Skeletal muscle satellite cell (primary cell): ENCODE measurements around the gene GORASP1.
"Not testable (repeated sequence)": the region's sequence is repeated elsewhere in the genome, so short reads cannot be mapped to it uniquely, and the experiment has no call there.

ENCODE experiments used
- H3K27me3 ChIP-seq: 2 replicates; pipeline ENCODE4 v1.7.0; 2013; ENCODE audit warnings: low read length; ENCODE audit not compliant: control insufficient read depth, insufficient read depth
- H3K36me3 ChIP-seq: 2 replicates; pipeline ENCODE4 v1.7.0; 2013; ENCODE audit warnings: mild to moderate bottlenecking, control low read depth, low read length; ENCODE audit not compliant: insufficient read depth
- H3K4me1 ChIP-seq: 2 replicates; pipeline ENCODE4 v1.7.0; 2013; ENCODE audit warnings: low read length; ENCODE audit not compliant: control insufficient read depth, insufficient read depth
- H3K4me2 ChIP-seq: 2 replicates; pipeline ENCODE4 v1.7.0; 2013; ENCODE audit warnings: mild to moderate bottlenecking, low read length
- H3K4me3 ChIP-seq: 2 replicates; pipeline ENCODE4 v1.7.0; 2013; ENCODE audit warnings: low read length
- H3K9ac ChIP-seq: 2 replicates; pipeline ENCODE4 v1.7.0; 2013; ENCODE audit warnings: mild to moderate bottlenecking, low read depth, low read length, moderate library complexity
- H3K9me3 ChIP-seq: replicated peaks from 2 replicates; pipeline ENCODE4 v1.7.0; 2013; ENCODE audit warnings: mild to moderate bottlenecking, control low read depth, low read length

GORASP1 gene

DNA sequence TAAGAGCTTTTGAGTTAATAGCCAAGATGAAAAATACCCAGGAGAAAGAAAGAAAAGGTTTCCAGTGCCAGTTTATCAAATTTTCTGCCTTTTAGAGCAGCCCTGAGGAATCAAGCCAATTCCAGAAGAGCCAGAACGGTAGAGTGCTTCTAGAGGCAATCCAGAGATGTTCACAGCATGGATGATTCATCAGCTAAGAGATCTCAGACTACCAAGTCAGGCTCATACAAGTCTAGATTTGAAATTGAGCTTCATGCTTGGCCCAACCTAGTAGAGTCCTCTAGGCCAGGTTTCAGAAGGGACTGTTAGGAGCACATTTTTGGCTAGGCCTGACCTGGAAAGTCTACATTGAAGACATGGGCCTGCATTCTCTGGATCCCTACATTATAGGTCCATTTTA, 40.1 kb downstream of the GORASP1 start:
- H3K4me1 ChIP-seq = peaks cover 6% of the 10 kb centered on the region
- H3K9me3 ChIP-seq = no peaks in the 10 kb centered on the region
- no peak overlapping the region for H3K4me3 ChIP-seq
- H3K9ac ChIP-seq = no peak overlapping the region
- peaks cover 11% of the 10 kb centered on the region for H3K36me3 ChIP-seq
- H3K4me2 ChIP-seq = no peak overlapping the region
- H3K27me3 ChIP-seq = no peaks in the 10 kb centered on the region

DNA sequence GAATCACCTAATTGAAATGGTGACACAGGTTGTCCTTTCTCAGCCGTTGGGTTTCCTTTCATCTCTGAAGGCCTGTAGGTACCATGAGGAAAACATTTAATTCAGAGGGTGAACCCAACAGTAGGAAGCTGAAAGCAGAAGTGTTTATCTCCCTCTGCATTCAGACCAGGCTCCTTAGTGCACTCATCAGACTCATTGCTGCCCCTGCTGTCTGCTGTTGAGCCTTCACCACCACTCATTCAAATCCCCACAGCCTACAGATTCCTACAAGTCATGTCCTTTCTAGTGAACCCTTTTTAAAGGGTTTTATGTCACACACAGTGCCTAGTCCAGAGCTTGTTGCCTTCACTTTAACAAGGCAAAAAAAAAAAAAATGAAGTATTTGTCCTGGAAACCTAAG, 42.2 kb downstream of the GORASP1 start:
- no peaks in the 10 kb centered on the region for H3K27me3 ChIP-seq
- no peak overlapping the region for H3K4me3 ChIP-seq
- H3K9me3 ChIP-seq = no peaks in the 10 kb centered on the region
- H3K9ac ChIP-seq = no peak overlapping the region
- peaks cover 6% of the 10 kb centered on the region for H3K36me3 ChIP-seq
- H3K4me2 ChIP-seq = peak overlapping the region; percentile 28
- peaks cover 6% of the 10 kb centered on the region for H3K4me1 ChIP-seq

DNA sequence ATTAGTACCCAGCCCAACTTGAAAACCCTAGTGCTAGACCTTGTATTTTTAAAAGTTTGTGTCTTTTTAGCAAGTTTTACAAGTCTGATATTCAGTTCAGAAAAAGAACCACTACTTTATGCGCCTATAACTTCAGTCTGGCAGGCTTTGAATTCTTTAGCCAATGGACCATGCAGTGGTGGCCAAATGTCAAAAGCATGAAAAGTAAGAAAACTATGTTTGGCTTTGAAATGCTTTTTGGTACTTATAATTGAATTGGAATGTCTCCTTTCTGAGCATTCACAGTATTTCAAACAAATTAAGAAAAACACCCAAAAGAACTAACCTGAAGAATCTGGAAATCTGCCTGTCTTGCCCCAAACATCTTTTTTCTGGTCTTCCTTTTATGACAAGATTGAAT, 42.8 kb downstream of the GORASP1 start:
- no peak overlapping the region for H3K4me3 ChIP-seq
- no peaks in the 10 kb centered on the region for H3K27me3 ChIP-seq
- H3K9me3 ChIP-seq = no peaks in the 10 kb centered on the region
- H3K4me2 ChIP-seq = peak overlapping the region; percentile 28
- peaks cover 6% of the 10 kb centered on the region for H3K4me1 ChIP-seq
- peaks cover 3% of the 10 kb centered on the region for H3K36me3 ChIP-seq
- no peak overlapping the region for H3K9ac ChIP-seq

DNA sequence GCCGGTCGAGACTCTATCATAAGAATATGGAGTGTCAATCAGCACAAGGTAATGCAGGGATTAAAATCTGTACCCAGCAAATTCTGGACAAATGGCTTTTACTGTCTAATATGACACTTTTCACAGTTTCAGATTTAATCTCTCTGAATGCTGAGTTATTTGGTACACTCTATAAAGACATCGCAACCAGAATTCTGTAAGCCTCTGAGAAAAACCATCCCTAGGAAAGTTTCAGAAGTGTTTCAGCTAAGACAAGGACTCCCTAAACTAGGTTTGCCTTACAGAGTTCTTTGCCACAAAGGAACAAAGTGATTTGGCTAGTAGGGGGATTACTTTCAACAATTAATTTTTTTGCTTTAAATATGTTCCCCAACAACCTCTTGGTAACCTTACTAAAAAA, 44.3 kb downstream of the GORASP1 start:
- Histone ChIP-seq H3K4me3 (no peak overlapping the region), H3K9ac (no peak overlapping the region), H3K27me3 (no peaks in the 10 kb centered on the region), H3K9me3 (no peaks in the 10 kb centered on the region), H3K36me3 (no peaks in the 10 kb centered on the region), H3K4me2 (no peak overlapping the region), H3K4me1 (peaks cover 6% of the 10 kb centered on the region)

DNA sequence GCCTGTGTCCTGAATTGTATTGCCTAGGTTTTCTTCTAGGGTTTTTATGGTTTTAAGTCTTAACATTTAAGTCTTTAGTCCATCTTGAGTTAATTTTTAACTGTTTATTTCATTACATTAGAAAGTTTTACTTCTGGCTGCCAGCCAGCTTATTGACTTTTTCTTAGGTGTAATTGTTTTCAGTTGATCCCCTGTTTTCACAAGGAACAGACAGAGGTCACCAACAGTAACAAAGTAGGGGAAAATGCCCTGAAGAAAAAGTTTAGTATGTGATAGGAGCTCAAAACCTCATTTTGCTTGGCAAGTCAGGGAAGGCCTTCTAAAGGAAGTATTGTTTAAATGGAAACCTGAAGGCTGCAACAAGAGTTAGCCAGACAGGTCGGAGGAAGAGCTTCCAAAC, 45.2 kb downstream of the GORASP1 start:
- Histone ChIP-seq H3K27me3 (no peaks in the 10 kb centered on the region), H3K4me2 (no peak overlapping the region), H3K4me3 (no peak overlapping the region)

DNA sequence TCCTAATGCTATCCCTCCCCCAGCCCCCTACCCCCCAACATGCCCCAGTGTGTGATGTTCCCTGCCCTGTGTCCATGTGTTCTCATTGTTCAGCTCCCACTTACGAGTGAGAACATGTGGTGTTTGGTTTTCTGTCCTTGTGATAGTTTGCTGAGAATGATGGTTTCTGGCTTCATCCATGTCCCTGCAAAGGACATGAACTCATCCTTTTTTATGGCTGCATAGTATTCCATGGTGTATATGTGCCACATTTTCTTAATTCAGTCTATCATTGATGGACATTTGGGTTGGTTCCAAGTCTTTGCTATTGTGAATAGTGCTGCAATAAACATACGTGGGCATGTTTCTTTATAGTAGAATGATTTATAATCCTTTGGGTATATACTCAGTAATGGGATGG, 46.2 kb downstream of the GORASP1 start:
- not testable (repeated sequence) for H3K36me3 ChIP-seq, H3K4me3 ChIP-seq, H3K9me3 ChIP-seq, H3K27me3 ChIP-seq, H3K9ac ChIP-seq, H3K4me1 ChIP-seq, H3K4me2 ChIP-seq

More for the DNA sequence above, 45.2 kb downstream of the GORASP1 start:
- H3K9me3 ChIP-seq = no peaks in the 10 kb centered on the region
- H3K4me1 ChIP-seq = peaks cover 6% of the 10 kb centered on the region
- no peak overlapping the region for H3K9ac ChIP-seq
- no peaks in the 10 kb centered on the region for H3K36me3 ChIP-seq

DNA sequence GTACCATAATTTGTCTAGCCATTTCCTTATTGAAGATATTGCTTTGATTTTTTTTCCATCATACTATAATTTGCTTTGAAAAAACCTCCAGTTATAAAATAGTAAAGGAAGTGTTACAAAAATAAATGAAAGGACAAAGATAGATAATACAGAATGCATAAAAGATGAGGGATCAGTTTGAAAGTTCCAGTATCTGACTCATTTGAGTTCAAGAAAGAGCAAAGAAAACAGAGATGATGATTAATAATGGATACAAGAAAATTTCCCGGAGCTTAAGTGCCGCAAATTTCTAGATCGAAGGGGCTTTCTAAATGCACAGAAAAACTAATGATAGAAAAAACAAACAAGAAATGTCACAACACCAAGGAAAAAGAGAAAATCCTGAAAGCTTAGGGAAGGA, 51.3 kb downstream of the GORASP1 start:
- H3K4me1 ChIP-seq = peaks cover 16% of the 10 kb centered on the region
- H3K27me3 ChIP-seq = no peaks in the 10 kb centered on the region
- H3K9me3 ChIP-seq = no peaks in the 10 kb centered on the region

DNA sequence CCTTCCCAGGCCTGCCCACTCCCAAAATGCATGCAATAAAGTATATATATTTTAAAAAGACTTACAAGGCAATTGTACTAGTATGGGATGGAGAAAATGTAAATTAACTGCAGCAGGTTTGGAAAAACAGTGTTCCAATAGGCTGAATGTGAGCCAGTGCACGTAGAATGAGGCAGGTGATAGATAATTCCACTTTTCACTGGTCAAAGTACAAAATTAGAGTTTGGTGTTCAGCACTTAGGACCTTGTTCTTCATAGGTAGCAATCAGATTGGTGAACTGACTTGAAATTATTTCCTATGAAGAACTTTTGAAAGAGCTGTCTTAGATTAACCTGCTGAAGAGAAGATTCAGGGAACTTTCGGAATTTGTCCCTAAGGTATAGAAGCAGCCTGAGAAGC, 53.7 kb downstream of the GORASP1 start:
- peaks cover 17% of the 10 kb centered on the region for H3K4me1 ChIP-seq

More for the DNA sequence above, 51.3 kb downstream of the GORASP1 start:
- Histone ChIP-seq H3K9ac (no peak overlapping the region), H3K4me2 (peak overlapping the region; percentile 50), H3K36me3 (no peaks in the 10 kb centered on the region), H3K4me3 (no peak overlapping the region)

DNA sequence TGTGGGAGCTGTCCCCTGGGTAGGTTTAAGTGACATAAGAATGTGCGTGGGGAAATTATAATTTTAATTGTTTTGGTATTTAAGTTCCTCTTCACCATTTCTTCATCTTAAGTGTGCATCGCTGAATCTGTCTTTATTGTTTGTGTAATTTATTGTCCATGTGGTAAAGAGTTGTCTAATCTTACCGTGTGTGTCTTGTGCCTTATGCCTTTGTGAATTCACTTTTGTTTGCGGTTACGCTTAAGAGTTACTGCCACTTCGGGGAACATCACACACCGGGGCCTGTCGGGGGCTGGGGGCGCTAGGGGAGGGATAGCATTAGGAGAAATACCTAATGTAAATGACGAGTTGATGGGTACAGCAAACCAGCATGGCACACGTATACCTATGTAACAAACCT, 54.8 kb downstream of the GORASP1 start:
- no peaks in the 10 kb centered on the region for H3K36me3 ChIP-seq
- H3K27me3 ChIP-seq = peaks cover 12% of the 10 kb centered on the region
- peak overlapping the region; percentile 79 for H3K4me3 ChIP-seq
- H3K9me3 ChIP-seq = no peaks in the 10 kb centered on the region
- peak overlapping the region; percentile 82 for H3K4me2 ChIP-seq
- peak overlapping the region; percentile 89 for H3K9ac ChIP-seq
- peaks cover 17% of the 10 kb centered on the region for H3K4me1 ChIP-seq

More for the DNA sequence above, 53.7 kb downstream of the GORASP1 start:
- Histone ChIP-seq H3K9me3 (no peaks in the 10 kb centered on the region), H3K27me3 (peaks cover 8% of the 10 kb centered on the region), H3K36me3 (no peaks in the 10 kb centered on the region), H3K4me3 (no peak overlapping the region), H3K9ac (no peak overlapping the region), H3K4me2 (peak overlapping the region; percentile 82)

DNA sequence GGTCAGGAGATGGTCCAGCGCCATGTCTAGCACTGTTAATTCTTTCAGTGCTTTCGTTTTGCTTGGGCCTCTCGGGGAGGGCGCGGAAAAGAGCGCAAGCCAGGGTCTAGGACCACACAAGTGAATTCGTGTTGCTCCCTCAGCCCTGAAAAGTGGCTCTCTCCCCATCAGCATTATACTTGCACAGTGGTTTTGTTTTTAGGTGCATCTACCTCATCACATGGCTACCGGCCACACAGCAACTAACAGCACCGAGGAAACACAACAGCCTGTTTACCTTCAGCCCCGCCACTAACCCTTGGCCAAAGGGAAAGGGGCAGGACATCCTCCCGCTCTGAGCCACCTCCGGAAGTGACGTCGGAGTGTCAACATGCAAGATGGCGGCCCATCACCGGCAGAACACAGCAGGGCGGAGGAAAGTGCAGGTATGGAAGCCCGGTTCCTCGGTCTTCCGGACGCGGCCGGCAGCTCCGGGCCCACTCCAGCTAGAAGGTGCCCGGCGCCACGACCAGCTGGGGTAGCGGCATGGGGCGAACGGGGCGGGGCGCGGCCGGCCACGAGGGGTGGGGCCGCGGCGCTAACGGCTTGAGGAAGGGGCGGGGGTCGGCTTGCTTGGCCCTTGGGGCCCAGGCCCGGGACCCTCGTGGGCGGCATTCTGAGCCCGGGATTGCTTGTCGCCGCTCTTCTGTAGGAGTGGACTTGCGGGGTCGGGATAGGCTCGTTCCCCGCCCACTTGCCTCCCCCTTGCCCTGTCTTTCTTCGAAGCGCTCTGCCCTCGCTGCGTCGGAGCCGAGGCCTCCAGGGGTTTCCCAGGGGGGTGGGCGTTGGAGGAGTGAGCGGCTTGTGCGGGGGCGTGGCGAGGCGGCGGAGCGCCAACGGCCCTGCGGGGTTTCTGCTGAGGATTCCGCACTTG, 55.5 kb downstream of the GORASP1 start, which contains the start of the genes SCN11A and WDR48:
TSS of gene SCN11A (minus strand) at position 296 of the 913 bp plus-strand sequence. CDS start 101,582 bp downstream, outside the sequence.
TSS of gene WDR48 (plus strand) at position 368 of the 913 bp plus-strand sequence. CDS start at position 378, 10 bp downstream.
- Histone ChIP-seq H3K4me2 (peak within 1 kb of the TSS; percentile 82), H3K4me1 (peaks cover 17% of the 10 kb centered on the region), H3K4me3 (peak within 1 kb of the TSS; percentile 79), H3K9me3 (no peaks in the 10 kb centered on the region), H3K9ac (peak within 1 kb of the TSS; percentile 89), H3K27me3 (peaks cover 15% of the 10 kb centered on the region), H3K36me3 (no peaks in the 10 kb centered on the region)

DNA sequence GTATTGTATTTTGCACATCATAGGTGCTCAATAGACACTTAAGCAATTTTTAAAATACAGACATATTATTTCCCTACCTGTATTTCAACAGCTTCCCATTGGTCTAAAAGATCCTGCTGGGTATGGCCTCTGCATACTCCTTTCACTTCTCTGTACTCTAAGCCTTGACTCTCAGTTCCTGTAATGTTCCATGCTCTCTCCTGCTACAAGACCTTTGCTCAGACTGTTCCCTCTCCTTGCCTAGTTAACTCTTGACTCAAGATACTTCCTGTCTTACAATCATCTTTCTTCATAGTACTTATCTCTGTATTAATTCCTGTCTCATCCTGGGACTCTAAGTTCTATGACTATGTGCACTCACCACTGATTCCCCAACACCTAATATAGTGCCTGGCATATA, 57.4 kb downstream of the GORASP1 start:
- H3K4me2 ChIP-seq = no peak overlapping the region
- H3K9ac ChIP-seq = no peak overlapping the region
- peaks cover 19% of the 10 kb centered on the region for H3K27me3 ChIP-seq
- no peaks in the 10 kb centered on the region for H3K9me3 ChIP-seq
- H3K4me1 ChIP-seq = peaks cover 8% of the 10 kb centered on the region
- H3K36me3 ChIP-seq = no peaks in the 10 kb centered on the region
- no peak overlapping the region for H3K4me3 ChIP-seq
